Fibroblast of villous mesenchyme (primary cell): Measurements from ENCODE around the gene ARHGEF9. TPM values are rescaled to one million over a fixed set of nuclear protein-coding genes. Genes with fewer than 3 reads are reported as not detected.
"Not testable (repeated sequence)": the region's sequence is repeated elsewhere in the genome, so short reads cannot be mapped to it uniquely, and the experiment has no call there.

Experiments
- DNase-seq: peaks from one replicate; pipeline ENCODE4 v3.0.0-alpha.2; 2010; ENCODE audit warnings: low read depth
- H3K4me3 ChIP-seq: 2 replicates; pipeline ENCODE4 v1.5.1; 2011; ENCODE audit warnings: low read depth, mild to moderate bottlenecking, low read length
- total RNA-seq: library from RNA; depleted of rRNA; stranded (reverse); fragments of >200 nt; gene quantifications from 2 replicates; pipeline ENCODE4 v1.2.3, GENCODE V29; 2012
- TF ChIP-seq, protein P1 (sequence below): IDR thresholded peaks from 2 replicates; pipeline ENCODE4 v1.5.1; 2012; ENCODE audit warnings: low read depth, mild to moderate bottlenecking, low read length; ENCODE audit not compliant: insufficient read depth

ARHGEF9 gene
- 10.8 and 14.5 TPM in 2 replicates for total RNA-seq

DNA sequence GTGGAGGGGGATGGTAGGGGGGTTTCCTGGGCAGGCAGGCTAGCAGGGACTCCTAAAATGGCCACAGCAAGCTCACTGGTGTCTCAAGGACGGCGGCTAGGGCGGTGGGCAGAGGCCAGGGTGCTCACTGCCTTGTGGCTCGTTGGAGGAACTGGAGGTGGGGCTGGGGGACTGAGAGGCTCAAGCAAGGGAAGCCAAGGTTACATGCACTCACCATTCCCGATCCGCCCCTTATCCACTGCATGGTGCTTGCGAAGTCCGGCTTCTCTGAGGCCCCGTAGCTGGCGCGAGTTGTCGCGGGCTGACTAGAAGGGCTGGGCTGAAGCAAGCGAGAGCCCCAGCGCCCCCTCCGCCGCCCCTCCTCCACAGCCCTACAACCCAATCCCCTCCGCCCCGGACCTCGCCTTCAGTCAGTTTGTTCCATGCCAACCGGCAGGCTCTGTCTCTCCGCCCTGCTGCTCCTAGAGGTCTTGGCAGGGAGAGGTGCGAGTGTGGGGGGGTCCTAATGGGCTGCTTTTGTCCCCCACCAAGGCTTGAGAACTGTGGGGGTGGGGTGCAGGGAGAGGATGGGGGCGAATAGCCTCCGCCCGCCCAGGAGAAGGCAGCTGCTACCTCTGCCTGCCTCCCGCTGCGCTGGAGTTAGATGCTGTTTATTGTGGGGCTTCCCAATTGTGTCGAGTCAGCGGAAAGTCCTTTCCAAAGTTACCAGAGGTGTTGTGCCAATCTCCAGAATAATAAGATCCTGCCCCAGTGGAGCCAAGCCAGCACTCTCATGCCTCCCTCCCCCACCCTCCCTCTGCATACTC lies at the start of gene ARHGEF9:
TSS of gene ARHGEF9 (minus strand) at position 313 of the 806 bp plus-strand sequence. CDS start at position 244, 69 bp downstream.
- no peak for DNase-seq
- peak within 1 kb of the TSS; percentile 6 for H3K4me3 ChIP-seq
- TF ChIP-seq, protein P1, sequence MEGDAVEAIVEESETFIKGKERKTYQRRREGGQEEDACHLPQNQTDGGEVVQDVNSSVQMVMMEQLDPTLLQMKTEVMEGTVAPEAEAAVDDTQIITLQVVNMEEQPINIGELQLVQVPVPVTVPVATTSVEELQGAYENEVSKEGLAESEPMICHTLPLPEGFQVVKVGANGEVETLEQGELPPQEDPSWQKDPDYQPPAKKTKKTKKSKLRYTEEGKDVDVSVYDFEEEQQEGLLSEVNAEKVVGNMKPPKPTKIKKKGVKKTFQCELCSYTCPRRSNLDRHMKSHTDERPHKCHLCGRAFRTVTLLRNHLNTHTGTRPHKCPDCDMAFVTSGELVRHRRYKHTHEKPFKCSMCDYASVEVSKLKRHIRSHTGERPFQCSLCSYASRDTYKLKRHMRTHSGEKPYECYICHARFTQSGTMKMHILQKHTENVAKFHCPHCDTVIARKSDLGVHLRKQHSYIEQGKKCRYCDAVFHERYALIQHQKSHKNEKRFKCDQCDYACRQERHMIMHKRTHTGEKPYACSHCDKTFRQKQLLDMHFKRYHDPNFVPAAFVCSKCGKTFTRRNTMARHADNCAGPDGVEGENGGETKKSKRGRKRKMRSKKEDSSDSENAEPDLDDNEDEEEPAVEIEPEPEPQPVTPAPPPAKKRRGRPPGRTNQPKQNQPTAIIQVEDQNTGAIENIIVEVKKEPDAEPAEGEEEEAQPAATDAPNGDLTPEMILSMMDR: no peak

DNA sequence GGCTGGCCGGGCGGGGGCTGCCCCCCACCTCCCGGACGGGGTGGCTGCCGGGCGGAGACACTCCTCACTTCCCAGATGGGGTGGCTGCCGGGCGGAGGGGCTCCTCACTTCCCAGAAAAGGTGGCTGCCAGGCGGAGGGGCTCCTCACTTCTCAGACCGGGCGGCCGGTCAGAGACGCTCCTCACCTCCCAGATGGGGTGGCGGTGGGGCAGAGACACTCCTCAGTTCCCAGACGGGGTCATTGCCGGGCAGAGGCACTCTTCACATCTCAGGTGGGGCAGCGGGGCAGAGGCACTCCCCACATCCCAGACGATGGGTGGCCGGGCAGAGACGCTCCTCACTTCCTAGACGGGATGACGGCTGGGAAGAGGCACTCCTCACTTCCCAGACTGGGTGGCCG lies 40.4 kb upstream of the ARHGEF9 start:
- H3K4me3 ChIP-seq, DNase-seq: not testable (repeated sequence)

DNA sequence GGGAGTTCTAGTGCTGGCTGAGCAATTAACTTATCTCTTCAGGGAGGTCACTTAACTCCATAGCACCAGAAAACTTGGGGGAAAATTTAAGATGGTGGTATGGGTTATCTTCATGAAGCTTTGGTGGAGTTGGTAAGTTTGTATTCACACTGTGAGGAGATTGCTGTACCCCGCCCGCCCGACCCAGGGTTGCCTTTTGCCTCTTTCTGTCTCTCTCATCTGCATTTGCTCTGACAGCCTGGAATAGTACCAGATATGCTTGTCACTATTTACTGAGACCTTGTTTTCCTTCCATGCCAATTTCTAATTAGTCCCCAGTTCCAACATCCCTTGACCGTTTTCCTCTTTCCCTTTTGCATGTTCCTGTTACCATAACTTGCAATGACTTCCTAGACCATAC lies 33.1 kb upstream of the ARHGEF9 start:
- no peak for DNase-seq
- no peak overlapping the region for H3K4me3 ChIP-seq
- TF ChIP-seq, protein P1: no peak

DNA sequence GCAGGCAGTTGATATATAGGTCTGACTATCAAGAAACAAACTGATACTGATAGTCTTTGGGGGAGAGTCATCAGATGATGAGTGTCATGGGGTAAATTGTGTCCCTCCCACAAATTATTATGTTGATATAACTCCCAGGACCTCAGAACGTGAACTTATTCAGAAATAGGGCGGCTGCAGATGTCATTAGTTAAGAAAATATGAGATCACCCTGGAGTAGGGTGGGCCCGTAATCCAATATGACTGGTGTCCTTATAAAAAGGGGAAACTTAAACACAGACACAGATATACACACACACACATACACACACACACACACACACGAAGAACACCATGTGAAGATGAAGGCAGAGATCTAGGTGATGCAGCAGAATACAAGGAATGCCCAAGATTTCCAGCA lies 32.7 kb upstream of the ARHGEF9 start:
- H3K4me3 ChIP-seq: no peak overlapping the region
- TF ChIP-seq, protein P1: no peak
- DNase-seq: no peak

DNA sequence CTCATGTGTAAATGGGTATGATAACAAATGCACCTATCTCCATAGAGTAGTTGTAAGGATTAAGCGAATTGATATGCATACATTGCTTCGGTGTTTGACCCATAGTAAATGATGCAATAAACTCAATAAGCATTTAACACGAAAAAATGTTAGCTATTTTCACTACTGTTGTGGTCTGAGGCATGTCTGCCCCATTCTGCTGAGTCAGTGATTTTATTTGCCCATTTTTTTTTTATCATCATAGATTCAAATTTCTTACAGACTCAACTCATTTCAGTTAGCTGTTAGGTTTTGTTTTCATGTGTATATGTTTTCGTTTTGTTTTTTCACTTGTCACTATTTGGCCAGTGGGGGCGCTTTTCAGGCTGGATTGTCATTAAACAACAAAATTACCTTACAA lies 27.8 kb upstream of the ARHGEF9 start:
- DNase-seq: no peak
- TF ChIP-seq, protein P1: no peak
- H3K4me3 ChIP-seq: no peak overlapping the region

DNA sequence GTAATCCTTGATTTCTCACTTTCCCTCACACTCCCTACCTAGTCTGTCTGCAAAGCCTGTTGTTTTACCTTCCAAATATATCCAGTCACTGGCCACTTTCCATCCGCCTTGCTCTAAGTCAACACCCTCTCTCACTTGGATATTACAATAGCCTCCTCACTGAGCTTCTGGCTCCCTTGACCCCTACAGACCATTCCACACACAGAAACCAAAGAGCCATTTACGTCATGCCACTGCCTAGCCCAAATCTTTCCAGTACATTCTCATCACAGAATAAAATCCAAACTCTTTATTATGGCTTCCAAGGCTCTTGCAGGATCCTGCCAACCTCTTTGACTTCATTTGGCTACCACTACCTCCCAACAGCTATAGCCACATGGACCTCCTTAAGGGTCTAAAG lies 25.7 kb upstream of the ARHGEF9 start:
- H3K4me3 ChIP-seq: no peak overlapping the region
- TF ChIP-seq, protein P1: no peak
- no peak for DNase-seq

DNA sequence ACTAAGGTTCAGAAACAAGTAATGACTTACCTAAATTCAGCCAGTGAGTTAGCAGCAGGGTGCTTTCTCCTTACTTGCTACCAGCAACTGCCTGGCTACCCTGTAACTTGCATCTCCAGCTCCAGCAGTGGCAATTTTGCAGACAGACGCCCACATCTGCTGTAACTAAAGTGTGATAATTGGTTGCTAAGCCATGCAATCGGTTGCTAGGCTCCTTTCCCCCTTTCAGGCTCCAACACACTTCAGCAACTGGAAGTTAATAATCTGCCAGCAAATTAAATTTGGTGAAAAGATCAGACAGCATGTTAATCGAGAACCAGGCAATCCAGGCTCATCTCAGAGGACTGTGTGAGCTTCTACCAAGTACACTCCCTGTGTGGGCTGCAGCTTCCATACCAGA lies 24.2 kb upstream of the ARHGEF9 start:
- DNase-seq: no peak
- TF ChIP-seq, protein P1: no peak
- no peak overlapping the region for H3K4me3 ChIP-seq

DNA sequence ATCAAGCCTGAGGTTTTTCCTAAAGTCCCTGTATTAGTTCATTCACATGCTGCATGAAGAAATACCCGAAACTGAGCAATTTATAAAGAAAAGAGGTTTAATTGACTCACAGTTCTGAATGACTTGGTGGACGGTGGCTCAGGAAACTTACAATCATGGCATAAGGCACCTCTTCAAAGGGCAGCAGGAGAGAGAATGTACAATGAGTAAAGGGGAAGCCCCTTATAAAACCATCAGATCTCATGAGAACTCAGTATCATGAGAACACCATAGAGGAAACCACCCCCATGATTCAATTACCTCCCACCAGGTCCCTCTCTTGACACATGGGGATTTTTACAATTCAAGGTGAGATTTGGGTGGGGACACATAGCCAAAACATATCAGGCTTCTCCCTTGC lies 10.4 kb upstream of the ARHGEF9 start:
- not testable (repeated sequence) for H3K4me3 ChIP-seq, DNase-seq
